GM23338 (cell line): ENCODE data around the gene STX17. TPM values are rescaled to one million over a fixed set of nuclear protein-coding genes. Genes with fewer than 3 reads are reported as not detected.

ENCODE experiments used
- ATAC-seq: fragments of 200-7000 bp; cut with Tn5 transposase; 3 replicates; pipeline ENCODE4 v1.9.1; 2020
- DNase-seq: peaks from one replicate; pipeline ENCODE4 v3.0.0-alpha.2; 2015; ENCODE audit warnings: low spot score
- H2AFZ ChIP-seq: fragments of 200-600 bp; sonication (generic); 2 replicates; pipeline ENCODE4 v1.8.0; 2016; ENCODE audit warnings: antibody characterized with exemption, mild to moderate bottlenecking, moderate library complexity
- H3F3A ChIP-seq: fragments of 200-600 bp; sonication (generic); replicated peaks from 2 replicates; pipeline ENCODE4 v1.8.0; 2017; ENCODE audit warnings: antibody characterized with exemption, mixed run types, low read depth
- H3K27ac ChIP-seq: fragments of 200-600 bp; sonication (generic); 2 replicates; pipeline ENCODE4 v1.6.1; 2016; ENCODE audit warnings: low read depth
- H3K27me3 ChIP-seq: fragments of 200-600 bp; sonication (generic); 2 replicates; pipeline ENCODE4 v1.8.0; 2016; ENCODE audit warnings: mild to moderate bottlenecking, mixed run types, moderate library complexity; ENCODE audit not compliant: insufficient read depth
- H3K36me3 ChIP-seq: fragments of 200-600 bp; sonication (generic); 2 replicates; pipeline ENCODE4 v1.8.0; 2016; ENCODE audit warnings: mild to moderate bottlenecking; ENCODE audit not compliant: insufficient read depth
- H3K4me1 ChIP-seq: fragments of 200-600 bp; sonication (generic); 2 replicates; pipeline ENCODE4 v1.8.0; 2016; ENCODE audit warnings: mild to moderate bottlenecking, moderate library complexity; ENCODE audit not compliant: insufficient read depth
- H3K4me2 ChIP-seq: fragments of 200-600 bp; sonication (generic); 2 replicates; pipeline ENCODE4 v1.7.1; 2017; ENCODE audit warnings: mixed run types
- H3K4me3 ChIP-seq: fragments of 200-600 bp; sonication (generic); 2 replicates; pipeline ENCODE4 v1.6.1; 2016; ENCODE audit warnings: mixed run types
- H3K79me2 ChIP-seq: fragments of 200-600 bp; sonication (generic); replicated peaks from 2 replicates; pipeline ENCODE4 v1.8.0; 2017; ENCODE audit warnings: mild to moderate bottlenecking; ENCODE audit not compliant: insufficient read depth
- H3K9me2 ChIP-seq: fragments of 200-600 bp; sonication (generic); 2 replicates; pipeline ENCODE4 v1.8.0; 2017; ENCODE audit not compliant: insufficient read depth
- H4K20me1 ChIP-seq: fragments of 200-600 bp; sonication (generic); replicated peaks from 2 replicates; pipeline ENCODE4 v1.8.0; 2017; ENCODE audit warnings: mild to moderate bottlenecking; ENCODE audit not compliant: insufficient read depth
- H3K27ac Mint-ChIP-seq: 2 replicates; pipeline ENCODE4 v1.8.0; 2020; ENCODE audit warnings: inconsistent platforms, mild to moderate bottlenecking, moderate library complexity, mixed read lengths
- H3K27me3 Mint-ChIP-seq: 3 replicates; pipeline ENCODE4 v1.8.0; 2022; ENCODE audit warnings: low read depth, mild to moderate bottlenecking, moderate library complexity, mixed read lengths, inconsistent platforms; ENCODE audit not compliant: insufficient read depth, poor library complexity
- H3K36me3 Mint-ChIP-seq: 3 replicates; pipeline ENCODE4 v1.8.0; 2021; ENCODE audit warnings: low read depth, mild to moderate bottlenecking, inconsistent platforms, moderate library complexity, mixed read lengths
- H3K4me1 Mint-ChIP-seq: 3 replicates; pipeline ENCODE4 v1.8.0; 2020; ENCODE audit warnings: mild to moderate bottlenecking, inconsistent platforms, mixed read lengths
- H3K4me3 Mint-ChIP-seq: 3 replicates; pipeline ENCODE4 v1.8.0; 2021; ENCODE audit warnings: moderate library complexity, mild to moderate bottlenecking, inconsistent platforms, mixed read lengths
- H3K9me3 Mint-ChIP-seq: 3 replicates; pipeline ENCODE4 v1.8.0; 2020; ENCODE audit warnings: moderate library complexity, mild to moderate bottlenecking, inconsistent platforms, mixed read lengths
- CREB1 ChIP-seq: fragments of 250-450 bp; sonication (Bioruptor Pico); IDR thresholded peaks from 2 replicates; pipeline ENCODE4 v1.5.0; 2020; ENCODE audit warnings: low read depth, mild to moderate bottlenecking, moderate library complexity
- EZH2 ChIP-seq: fragments of 200-600 bp; sonication (generic); IDR thresholded peaks from one replicate; pipeline ENCODE4 v1.8.0; 2017; ENCODE audit warnings: antibody characterized with exemption, mild to moderate bottlenecking, low read depth; ENCODE audit not compliant: unreplicated experiment
- EZH2phosphoT487 ChIP-seq: fragments of 200-600 bp; sonication (generic); IDR thresholded peaks from one replicate; pipeline ENCODE4 v1.8.1; 2018; ENCODE audit warnings: antibody characterized with exemption; ENCODE audit not compliant: unreplicated experiment
- JUNB ChIP-seq: IDR thresholded peaks from one replicate; pipeline ENCODE4 v1.6.1; 2016; ENCODE audit warnings: antibody characterized with exemption; ENCODE audit not compliant: unreplicated experiment
- NANOG ChIP-seq: IDR thresholded peaks from 2 replicates; pipeline ENCODE4 v1.6.1; 2016; ENCODE audit warnings: antibody characterized with exemption, borderline replicate concordance
- POLR2AphosphoS5 ChIP-seq: IDR thresholded peaks from 2 replicates; pipeline ENCODE4 v1.6.1; 2016; ENCODE audit warnings: antibody characterized with exemption, low read depth
- STAT1 ChIP-seq: IDR thresholded peaks from one replicate; pipeline ENCODE4 v1.6.1; 2016; ENCODE audit warnings: antibody characterized with exemption; ENCODE audit not compliant: unreplicated experiment
- ZNF114 ChIP-seq: fragments of 250-450 bp; sonication (Bioruptor Pico); IDR thresholded peaks from 2 replicates; pipeline ENCODE4 v1.5.0; 2020; ENCODE audit warnings: mild to moderate bottlenecking, moderate library complexity
- ZNF331 ChIP-seq: fragments of 250-450 bp; sonication (Bioruptor Pico); IDR thresholded peaks from 2 replicates; pipeline ENCODE4 v1.5.0; 2020; ENCODE audit warnings: low read depth, mild to moderate bottlenecking, moderate library complexity
- polyA plus RNA-seq: library from polyadenylated mRNA; unstranded; fragments of >200 nt; fragmentation: Nextera tagmentation; extraction: Ambion mirVana; gene quantifications from 2 replicates; pipeline ENCODE4 v1.2.1, GENCODE V29; 2016
- total RNA-seq: library from RNA; depleted of rRNA; stranded (reverse); fragments of >200 nt; shearing (Covaris generic); gene quantifications from 2 replicates; pipeline ENCODE4 v1.2.3, GENCODE V29; 2014
- TF ChIP-seq, protein P1 (sequence below): IDR thresholded peaks from 2 replicates; pipeline ENCODE4 v1.6.1; 2016; ENCODE audit warnings: antibody characterized with exemption
- TF ChIP-seq, protein P2 (sequence below), 2 experiments: fragments of 200-600 bp in 1 of 2; sonication (generic) in 1 of 2; conservative IDR thresholded peaks; 2 replicates each; pipeline versions ENCODE4 v1.5.1 to v1.6.1; 2016 to 2017; ENCODE audit warnings: antibody characterized with exemption in 2 of 2, low read depth in 2 of 2, mild to moderate bottlenecking in 2 of 2, moderate library complexity in 1 of 2
- TF ChIP-seq, protein P3 (sequence below): IDR thresholded peaks from one replicate; pipeline ENCODE4 v1.6.1; 2018; ENCODE audit warnings: antibody characterized with exemption; ENCODE audit not compliant: unreplicated experiment
- TF ChIP-seq, protein P4 (sequence below): fragments of 250-450 bp; sonication (Bioruptor Pico); IDR thresholded peaks from 2 replicates; pipeline ENCODE4 v1.5.0; 2020; ENCODE audit warnings: mild to moderate bottlenecking, moderate library complexity

The STX17 gene
- total and polyA plus RNA-seq, 2 experiments from 2014 or later: 12.9 to 24.2 TPM

DNA sequence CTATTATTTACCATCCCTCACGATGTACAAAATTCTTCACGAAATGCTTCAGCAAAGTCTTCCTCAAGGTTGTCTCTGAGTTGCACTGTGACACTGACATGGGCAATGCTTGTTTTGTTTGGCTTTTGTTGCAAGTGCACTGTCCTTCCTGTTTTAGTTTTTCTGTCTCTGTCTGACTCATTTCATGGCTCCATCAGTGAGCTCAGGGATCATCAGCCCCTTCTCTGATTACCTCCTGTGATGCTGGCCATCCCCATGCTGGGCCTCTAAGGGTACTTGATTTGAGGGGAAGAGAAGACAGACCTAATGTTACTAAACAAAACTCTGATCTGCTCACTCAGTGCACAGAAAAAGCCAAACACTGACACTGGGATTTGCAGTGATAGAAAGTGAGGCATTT, 37.6 kb upstream of the STX17 start:
- Histone ChIP-seq H3K9me2 (0 out of 2 replicates have a peak, but pooled peaks cover 3% of the 10 kb centered on the region), H2AFZ (no peak overlapping the region), H3K79me2 (no peaks in the 10 kb centered on the region), H3F3A (no peaks in the 10 kb centered on the region), H3K27ac (no peak overlapping the region), H3K4me1 (no peaks in the 10 kb centered on the region), H4K20me1 (no peaks in the 10 kb centered on the region), H3K27me3 (no peaks in the 10 kb centered on the region), H3K4me3 (no peak overlapping the region), H3K36me3 (no peaks in the 10 kb centered on the region), H3K4me2 (no peak overlapping the region)
- Mint-ChIP-seq H3K4me3 (no peak overlapping the region), H3K27me3 (peaks cover 4% of the 10 kb centered on the region), H3K9me3 (no peaks in the 10 kb centered on the region), H3K27ac (no peak overlapping the region), H3K36me3 (no peaks in the 10 kb centered on the region), H3K4me1 (peaks cover 4% of the 10 kb centered on the region; the same call in 2 of the 3 replicates)
- DNase-seq (no peak), ATAC-seq (no peak)
- TF ChIP-seq, protein P1, sequence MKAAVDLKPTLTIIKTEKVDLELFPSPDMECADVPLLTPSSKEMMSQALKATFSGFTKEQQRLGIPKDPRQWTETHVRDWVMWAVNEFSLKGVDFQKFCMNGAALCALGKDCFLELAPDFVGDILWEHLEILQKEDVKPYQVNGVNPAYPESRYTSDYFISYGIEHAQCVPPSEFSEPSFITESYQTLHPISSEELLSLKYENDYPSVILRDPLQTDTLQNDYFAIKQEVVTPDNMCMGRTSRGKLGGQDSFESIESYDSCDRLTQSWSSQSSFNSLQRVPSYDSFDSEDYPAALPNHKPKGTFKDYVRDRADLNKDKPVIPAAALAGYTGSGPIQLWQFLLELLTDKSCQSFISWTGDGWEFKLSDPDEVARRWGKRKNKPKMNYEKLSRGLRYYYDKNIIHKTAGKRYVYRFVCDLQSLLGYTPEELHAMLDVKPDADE: no peak
- TF ChIP-seq EZH2: no peak
- no peak for TF ChIP-seq POLR2AphosphoS5
- TF ChIP-seq, protein P2, sequence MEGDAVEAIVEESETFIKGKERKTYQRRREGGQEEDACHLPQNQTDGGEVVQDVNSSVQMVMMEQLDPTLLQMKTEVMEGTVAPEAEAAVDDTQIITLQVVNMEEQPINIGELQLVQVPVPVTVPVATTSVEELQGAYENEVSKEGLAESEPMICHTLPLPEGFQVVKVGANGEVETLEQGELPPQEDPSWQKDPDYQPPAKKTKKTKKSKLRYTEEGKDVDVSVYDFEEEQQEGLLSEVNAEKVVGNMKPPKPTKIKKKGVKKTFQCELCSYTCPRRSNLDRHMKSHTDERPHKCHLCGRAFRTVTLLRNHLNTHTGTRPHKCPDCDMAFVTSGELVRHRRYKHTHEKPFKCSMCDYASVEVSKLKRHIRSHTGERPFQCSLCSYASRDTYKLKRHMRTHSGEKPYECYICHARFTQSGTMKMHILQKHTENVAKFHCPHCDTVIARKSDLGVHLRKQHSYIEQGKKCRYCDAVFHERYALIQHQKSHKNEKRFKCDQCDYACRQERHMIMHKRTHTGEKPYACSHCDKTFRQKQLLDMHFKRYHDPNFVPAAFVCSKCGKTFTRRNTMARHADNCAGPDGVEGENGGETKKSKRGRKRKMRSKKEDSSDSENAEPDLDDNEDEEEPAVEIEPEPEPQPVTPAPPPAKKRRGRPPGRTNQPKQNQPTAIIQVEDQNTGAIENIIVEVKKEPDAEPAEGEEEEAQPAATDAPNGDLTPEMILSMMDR (conservative IDR thresholded peaks at IDR 0.05; ENCODE audit: low read depth in 2 of 2): no peak
- TF ChIP-seq ZNF331 (CRISPR knock-in tag): no peak
- no peak for TF ChIP-seq JUNB
- TF ChIP-seq STAT1: no peak
- TF ChIP-seq, protein P3, sequence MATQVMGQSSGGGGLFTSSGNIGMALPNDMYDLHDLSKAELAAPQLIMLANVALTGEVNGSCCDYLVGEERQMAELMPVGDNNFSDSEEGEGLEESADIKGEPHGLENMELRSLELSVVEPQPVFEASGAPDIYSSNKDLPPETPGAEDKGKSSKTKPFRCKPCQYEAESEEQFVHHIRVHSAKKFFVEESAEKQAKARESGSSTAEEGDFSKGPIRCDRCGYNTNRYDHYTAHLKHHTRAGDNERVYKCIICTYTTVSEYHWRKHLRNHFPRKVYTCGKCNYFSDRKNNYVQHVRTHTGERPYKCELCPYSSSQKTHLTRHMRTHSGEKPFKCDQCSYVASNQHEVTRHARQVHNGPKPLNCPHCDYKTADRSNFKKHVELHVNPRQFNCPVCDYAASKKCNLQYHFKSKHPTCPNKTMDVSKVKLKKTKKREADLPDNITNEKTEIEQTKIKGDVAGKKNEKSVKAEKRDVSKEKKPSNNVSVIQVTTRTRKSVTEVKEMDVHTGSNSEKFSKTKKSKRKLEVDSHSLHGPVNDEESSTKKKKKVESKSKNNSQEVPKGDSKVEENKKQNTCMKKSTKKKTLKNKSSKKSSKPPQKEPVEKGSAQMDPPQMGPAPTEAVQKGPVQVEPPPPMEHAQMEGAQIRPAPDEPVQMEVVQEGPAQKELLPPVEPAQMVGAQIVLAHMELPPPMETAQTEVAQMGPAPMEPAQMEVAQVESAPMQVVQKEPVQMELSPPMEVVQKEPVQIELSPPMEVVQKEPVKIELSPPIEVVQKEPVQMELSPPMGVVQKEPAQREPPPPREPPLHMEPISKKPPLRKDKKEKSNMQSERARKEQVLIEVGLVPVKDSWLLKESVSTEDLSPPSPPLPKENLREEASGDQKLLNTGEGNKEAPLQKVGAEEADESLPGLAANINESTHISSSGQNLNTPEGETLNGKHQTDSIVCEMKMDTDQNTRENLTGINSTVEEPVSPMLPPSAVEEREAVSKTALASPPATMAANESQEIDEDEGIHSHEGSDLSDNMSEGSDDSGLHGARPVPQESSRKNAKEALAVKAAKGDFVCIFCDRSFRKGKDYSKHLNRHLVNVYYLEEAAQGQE: no peak
- TF ChIP-seq, protein P4, sequence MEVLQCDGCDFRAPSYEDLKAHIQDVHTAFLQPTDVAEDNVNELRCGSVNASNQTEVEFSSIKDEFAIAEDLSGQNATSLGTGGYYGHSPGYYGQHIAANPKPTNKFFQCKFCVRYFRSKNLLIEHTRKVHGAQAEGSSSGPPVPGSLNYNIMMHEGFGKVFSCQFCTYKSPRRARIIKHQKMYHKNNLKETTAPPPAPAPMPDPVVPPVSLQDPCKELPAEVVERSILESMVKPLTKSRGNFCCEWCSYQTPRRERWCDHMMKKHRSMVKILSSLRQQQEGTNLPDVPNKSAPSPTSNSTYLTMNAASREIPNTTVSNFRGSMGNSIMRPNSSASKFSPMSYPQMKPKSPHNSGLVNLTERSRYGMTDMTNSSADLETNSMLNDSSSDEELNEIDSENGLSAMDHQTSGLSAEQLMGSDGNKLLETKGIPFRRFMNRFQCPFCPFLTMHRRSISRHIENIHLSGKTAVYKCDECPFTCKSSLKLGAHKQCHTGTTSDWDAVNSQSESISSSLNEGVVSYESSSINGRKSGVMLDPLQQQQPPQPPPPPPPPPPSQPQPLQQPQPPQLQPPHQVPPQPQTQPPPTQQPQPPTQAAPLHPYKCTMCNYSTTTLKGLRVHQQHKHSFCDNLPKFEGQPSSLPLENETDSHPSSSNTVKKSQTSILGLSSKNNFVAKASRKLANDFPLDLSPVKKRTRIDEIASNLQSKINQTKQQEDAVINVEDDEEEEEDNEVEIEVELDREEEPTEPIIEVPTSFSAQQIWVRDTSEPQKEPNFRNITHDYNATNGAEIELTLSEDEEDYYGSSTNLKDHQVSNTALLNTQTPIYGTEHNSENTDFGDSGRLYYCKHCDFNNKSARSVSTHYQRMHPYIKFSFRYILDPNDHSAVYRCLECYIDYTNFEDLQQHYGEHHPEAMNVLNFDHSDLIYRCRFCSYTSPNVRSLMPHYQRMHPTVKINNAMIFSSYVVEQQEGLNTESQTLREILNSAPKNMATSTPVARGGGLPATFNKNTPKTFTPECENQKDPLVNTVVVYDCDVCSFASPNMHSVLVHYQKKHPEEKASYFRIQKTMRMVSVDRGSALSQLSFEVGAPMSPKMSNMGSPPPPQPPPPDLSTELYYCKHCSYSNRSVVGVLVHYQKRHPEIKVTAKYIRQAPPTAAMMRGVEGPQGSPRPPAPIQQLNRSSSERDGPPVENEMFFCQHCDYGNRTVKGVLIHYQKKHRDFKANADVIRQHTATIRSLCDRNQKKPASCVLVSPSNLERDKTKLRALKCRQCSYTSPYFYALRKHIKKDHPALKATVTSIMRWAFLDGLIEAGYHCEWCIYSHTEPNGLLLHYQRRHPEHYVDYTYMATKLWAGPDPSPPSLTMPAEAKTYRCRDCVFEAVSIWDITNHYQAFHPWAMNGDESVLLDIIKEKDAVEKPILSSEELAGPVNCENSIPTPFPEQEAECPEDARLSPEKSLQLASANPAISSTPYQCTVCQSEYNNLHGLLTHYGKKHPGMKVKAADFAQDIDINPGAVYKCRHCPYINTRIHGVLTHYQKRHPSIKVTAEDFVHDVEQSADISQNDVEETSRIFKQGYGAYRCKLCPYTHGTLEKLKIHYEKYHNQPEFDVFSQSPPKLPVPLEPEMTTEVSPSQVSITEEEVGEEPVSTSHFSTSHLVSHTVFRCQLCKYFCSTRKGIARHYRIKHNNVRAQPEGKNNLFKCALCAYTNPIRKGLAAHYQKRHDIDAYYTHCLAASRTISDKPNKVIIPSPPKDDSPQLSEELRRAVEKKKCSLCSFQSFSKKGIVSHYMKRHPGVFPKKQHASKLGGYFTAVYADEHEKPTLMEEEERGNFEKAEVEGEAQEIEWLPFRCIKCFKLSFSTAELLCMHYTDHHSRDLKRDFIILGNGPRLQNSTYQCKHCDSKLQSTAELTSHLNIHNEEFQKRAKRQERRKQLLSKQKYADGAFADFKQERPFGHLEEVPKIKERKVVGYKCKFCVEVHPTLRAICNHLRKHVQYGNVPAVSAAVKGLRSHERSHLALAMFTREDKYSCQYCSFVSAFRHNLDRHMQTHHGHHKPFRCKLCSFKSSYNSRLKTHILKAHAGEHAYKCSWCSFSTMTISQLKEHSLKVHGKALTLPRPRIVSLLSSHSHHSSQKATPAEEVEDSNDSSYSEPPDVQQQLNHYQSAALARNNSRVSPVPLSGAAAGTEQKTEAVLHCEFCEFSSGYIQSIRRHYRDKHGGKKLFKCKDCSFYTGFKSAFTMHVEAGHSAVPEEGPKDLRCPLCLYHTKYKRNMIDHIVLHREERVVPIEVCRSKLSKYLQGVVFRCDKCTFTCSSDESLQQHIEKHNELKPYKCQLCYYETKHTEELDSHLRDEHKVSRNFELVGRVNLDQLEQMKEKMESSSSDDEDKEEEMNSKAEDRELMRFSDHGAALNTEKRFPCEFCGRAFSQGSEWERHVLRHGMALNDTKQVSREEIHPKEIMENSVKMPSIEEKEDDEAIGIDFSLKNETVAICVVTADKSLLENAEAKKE (CRISPR knock-in tag): no peak
- no peak for TF ChIP-seq ZNF114
- no peak for TF ChIP-seq EZH2phosphoT487
- TF ChIP-seq NANOG: no peak
- TF ChIP-seq CREB1 (CRISPR knock-in tag): no peak
